MM.1S (cell line): Measurements from ENCODE around the gene MTCL1.

Source experiments
- DNase-seq: peaks from one replicate; pipeline ENCODE4 v3.0.0-alpha.2; 2015
- H2AFZ ChIP-seq: fragments of 300-600 bp; sonication (generic); 2 replicates; pipeline ENCODE4 v1.6.0; 2016; ENCODE audit warnings: antibody characterized with exemption, low read length
- H3F3A ChIP-seq: fragments of 300-600 bp; sonication (generic); 2 replicates; pipeline ENCODE4 v1.6.1; 2016; ENCODE audit warnings: mild to moderate bottlenecking, antibody characterized with exemption, low read length, moderate library complexity, mixed read lengths; ENCODE audit not compliant: insufficient read depth
- H3K27ac ChIP-seq: fragments of 300-600 bp; sonication (generic); 2 replicates; pipeline ENCODE4 v1.5.1; 2016; ENCODE audit warnings: mild to moderate bottlenecking, low read length
- H3K27me3 ChIP-seq: fragments of 300-600 bp; sonication (generic); replicated peaks from 2 replicates; pipeline ENCODE4 v1.6.0; 2016; ENCODE audit warnings: low read length; ENCODE audit not compliant: insufficient read depth
- H3K36me3 ChIP-seq: fragments of 300-600 bp; sonication (generic); replicated peaks from 2 replicates; pipeline ENCODE4 v1.6.1; 2016; ENCODE audit warnings: mild to moderate bottlenecking, low read length, mixed read lengths; ENCODE audit not compliant: insufficient read depth
- H3K4me1 ChIP-seq: fragments of 300-600 bp; sonication (generic); 2 replicates; pipeline ENCODE4 v1.6.1; 2016; ENCODE audit warnings: low read length, mixed read lengths
- H3K4me2 ChIP-seq: fragments of 300-600 bp; sonication (generic); 2 replicates; pipeline ENCODE4 v1.6.0; 2016; ENCODE audit warnings: low read depth, low read length
- H3K4me3 ChIP-seq: fragments of 300-600 bp; sonication (generic); 2 replicates; pipeline ENCODE4 v1.5.1; 2016; ENCODE audit warnings: low read length, mixed read lengths
- H3K79me2 ChIP-seq: fragments of 300-600 bp; sonication (generic); 2 replicates; pipeline ENCODE4 v1.6.1; 2016; ENCODE audit warnings: mixed run types, low read length, mixed read lengths
- H3K9ac ChIP-seq: fragments of 300-600 bp; sonication (generic); 2 replicates; pipeline ENCODE4 v1.6.1; 2016; ENCODE audit warnings: low read length, mixed read lengths
- H3K9me2 ChIP-seq: fragments of 300-600 bp; sonication (generic); replicated peaks from 2 replicates; pipeline ENCODE4 v1.6.1; 2016; ENCODE audit warnings: mild to moderate bottlenecking, low read length, mixed read lengths; ENCODE audit not compliant: insufficient read depth
- H3K9me3 ChIP-seq: fragments of 300-600 bp; sonication (generic); replicated peaks from 2 replicates; pipeline ENCODE4 v1.6.1; 2016; ENCODE audit warnings: mild to moderate bottlenecking, low read length, mixed read lengths; ENCODE audit not compliant: insufficient read depth
- H4K20me1 ChIP-seq: fragments of 300-600 bp; sonication (generic); 2 replicates; pipeline ENCODE4 v1.6.1; 2016; ENCODE audit warnings: mild to moderate bottlenecking, low read length, moderate library complexity, mixed read lengths; ENCODE audit not compliant: insufficient read depth
- CTCF ChIP-seq: fragments of 300-600 bp; sonication (generic); IDR thresholded peaks from 2 replicates; pipeline ENCODE4 v1.5.1; 2016; ENCODE audit warnings: antibody characterized with exemption, low read length, mixed read lengths
- EZH2 ChIP-seq: fragments of 300-600 bp; sonication (generic); optimal IDR thresholded peaks from 2 replicates; pipeline ENCODE3; 2017; ENCODE audit warnings: low read depth, mild to moderate bottlenecking, antibody characterized with exemption, low read length, mixed read lengths
- EZH2phosphoT487 ChIP-seq: fragments of 300-600 bp; sonication (generic); IDR thresholded peaks from 2 replicates; pipeline ENCODE4 v1.6.1; 2018; ENCODE audit warnings: antibody characterized with exemption, low read length

Gene MTCL1

GRCh38 chr18:8825729-8826375 is 120.5 kb downstream of the MTCL1 start:
- H3K36me3 ChIP-seq, result no peaks in the 10 kb centered on the region
- no peak for DNase-seq

GRCh38 chr18:8826514-8826913 is 121.2 kb downstream of the MTCL1 start:
- Histone ChIP-seq H4K20me1 (no peaks in the 10 kb centered on the region), H3K4me3 (no peak overlapping the region), H3K4me2 (no peak overlapping the region), H3K4me1 (no peaks in the 10 kb centered on the region), H3K36me3 (no peaks in the 10 kb centered on the region), H3K27ac (no peak overlapping the region), H3K9me3 (no peaks in the 10 kb centered on the region), H2AFZ (no peak overlapping the region), H3F3A (no peaks in the 10 kb centered on the region), H3K79me2 (no peaks in the 10 kb centered on the region), H3K9ac (no peak overlapping the region), H3K9me2 (no peaks in the 10 kb centered on the region), H3K27me3 (no peaks in the 10 kb centered on the region)
- TF ChIP-seq EZH2, result no peak
- no peak for TF ChIP-seq CTCF
- no peak for TF ChIP-seq EZH2phosphoT487
- no peak for DNase-seq

More at GRCh38 chr18:8825729-8826375, 120.5 kb downstream of the MTCL1 start:
- Histone ChIP-seq H3K4me1 (no peaks in the 10 kb centered on the region), H3F3A (no peaks in the 10 kb centered on the region), H2AFZ (no peak overlapping the region), H3K27me3 (no peaks in the 10 kb centered on the region), H3K79me2 (no peaks in the 10 kb centered on the region), H3K9me2 (no peaks in the 10 kb centered on the region), H3K4me3 (no peak overlapping the region), H3K9ac (no peak overlapping the region), H3K9me3 (no peaks in the 10 kb centered on the region), H4K20me1 (no peaks in the 10 kb centered on the region), H3K27ac (no peak overlapping the region), H3K4me2 (no peak overlapping the region)
- TF ChIP-seq CTCF (no peak), EZH2 (no peak), EZH2phosphoT487 (no peak)

- Histone ChIP-seq H3K4me1 (no peaks in the 10 kb centered on the region), H3K4me2 (no peak overlapping the region), H3K9me2 (no peaks in the 10 kb centered on the region), H4K20me1 (no peaks in the 10 kb centered on the region), H3K9me3 (no peaks in the 10 kb centered on the region), H2AFZ (no peak overlapping the region), H3K79me2 (no peaks in the 10 kb centered on the region), H3K27me3 (no peaks in the 10 kb centered on the region), H3K27ac (no peak overlapping the region), H3F3A (no peaks in the 10 kb centered on the region), H3K9ac (no peak overlapping the region), H3K36me3 (no peaks in the 10 kb centered on the region), H3K4me3 (no peak overlapping the region)
- DNase-seq, result no peak
- TF ChIP-seq EZH2phosphoT487 (no peak), CTCF (no peak), EZH2 (no peak)
Observed at GRCh38 chr18:8826971-8827370, 121.6 kb downstream of the MTCL1 start.
